HG03280 (cell line): Measurements from ENCODE around the gene MGST2.
"Not testable (repeated sequence)": the region's sequence is repeated elsewhere in the genome, so short reads cannot be mapped to it uniquely, and the experiment has no call there.

Source experiments
- ATAC-seq: cut with Tn5 transposase; IDR thresholded peaks from one replicate; pipeline ENCODE4 v1.9.1; 2021; ENCODE audit warnings: mild to moderate bottlenecking, moderate library complexity; ENCODE audit not compliant: unreplicated experiment

The MGST2 gene

DNA sequence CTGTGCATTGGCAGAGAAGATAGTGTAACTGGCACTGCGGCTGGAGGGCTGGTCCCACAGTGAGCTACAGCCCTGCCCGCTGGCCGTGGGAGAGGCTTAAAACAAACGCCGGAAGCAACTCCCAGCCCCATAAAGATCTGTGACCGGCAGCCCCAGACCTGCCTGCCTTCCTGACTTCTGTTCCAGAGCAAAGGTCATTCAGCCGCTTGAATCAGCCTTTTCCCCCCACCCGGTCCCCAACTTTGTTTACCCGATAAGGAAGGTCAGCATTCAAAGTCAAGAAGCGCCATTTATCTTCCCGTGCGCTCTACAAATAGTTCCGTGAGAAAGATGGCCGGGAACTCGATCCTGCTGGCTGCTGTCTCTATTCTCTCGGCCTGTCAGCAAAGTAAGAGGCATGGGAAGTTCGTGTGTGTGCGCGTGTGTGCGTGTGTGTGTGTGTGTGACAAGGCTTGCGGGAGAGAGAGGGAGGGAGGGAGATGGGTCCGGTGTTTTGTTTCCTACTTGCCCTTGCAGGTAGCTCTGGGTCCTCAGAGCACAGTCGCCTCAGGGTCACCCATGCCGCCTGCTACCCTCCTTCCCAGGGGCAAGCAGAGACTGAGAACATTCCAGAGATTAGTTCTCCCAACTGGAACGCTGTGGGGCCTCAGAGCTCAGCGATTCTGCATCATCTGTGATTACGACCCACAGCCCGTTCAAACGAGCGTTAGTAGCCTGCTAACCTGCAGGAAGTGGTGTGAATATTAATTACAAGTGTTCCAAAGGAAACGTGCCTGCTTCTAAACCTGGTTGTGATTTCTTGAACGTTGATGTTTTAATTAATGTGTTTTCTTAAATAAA is at the start of gene MGST2:
Gene MGST2 (plus strand): TSS at position 130 of the 840 bp plus-strand sequence. CDS start 201 bp downstream, at position 331.
- ATAC-seq, result peak; percentile 68

- no peak for ATAC-seq
Observed at GRCh38 chr4:139617702-139618490, 47.7 kb upstream of the MGST2 start.

DNA sequence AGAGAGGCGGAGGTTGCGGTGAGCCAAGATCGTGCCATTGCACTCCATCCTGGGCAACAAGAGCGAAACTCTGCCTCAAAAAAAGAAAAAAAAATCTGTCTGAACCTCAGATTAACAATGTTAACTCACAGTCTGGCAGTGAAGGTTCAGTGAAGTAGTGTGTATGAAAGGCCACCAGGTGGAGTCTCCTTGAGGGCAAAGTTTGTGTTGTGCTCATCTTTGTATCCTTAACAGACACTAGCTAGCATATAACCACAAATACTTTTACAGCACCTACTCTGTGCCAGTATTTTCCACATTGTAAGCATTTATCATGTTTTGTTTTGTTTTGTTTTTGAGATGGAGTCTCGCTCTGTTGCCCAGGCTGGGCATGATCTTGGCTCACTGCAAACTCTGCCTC is 46.0 kb upstream of the MGST2 start:
- peak; percentile 87 for ATAC-seq

GRCh38 chr4:139622901-139623381 is 42.7 kb upstream of the MGST2 start:
- no peak for ATAC-seq

- no peak for ATAC-seq
Observed at GRCh38 chr4:139624441-139625092, 41.1 kb upstream of the MGST2 start.

DNA sequence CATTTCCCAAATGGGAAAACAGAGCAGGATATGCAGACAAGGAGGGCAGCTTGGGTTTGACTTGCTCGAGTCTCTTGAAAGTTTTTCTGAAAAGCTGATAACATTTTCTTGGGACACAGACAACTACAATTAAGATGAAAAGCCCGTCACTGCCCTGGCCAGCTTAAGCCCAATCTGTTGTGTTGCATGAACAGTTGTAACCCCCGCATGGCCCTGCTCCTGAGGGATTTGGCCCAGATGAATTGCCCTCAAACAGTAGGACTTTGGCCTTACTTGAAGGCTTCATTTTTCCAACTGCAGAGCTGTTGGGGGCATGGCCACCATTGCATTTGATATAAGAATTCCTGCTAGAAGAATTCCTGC is 40.5 kb upstream of the MGST2 start:
- ATAC-seq, result no peak

- no peak for ATAC-seq
Observed at GRCh38 chr4:139625482-139625881, 40.1 kb upstream of the MGST2 start.

GRCh38 chr4:139628184-139629012 is 37.2 kb upstream of the MGST2 start:
- no peak for ATAC-seq

GRCh38 chr4:139629436-139630125 is 36.0 kb upstream of the MGST2 start:
- no peak for ATAC-seq

DNA sequence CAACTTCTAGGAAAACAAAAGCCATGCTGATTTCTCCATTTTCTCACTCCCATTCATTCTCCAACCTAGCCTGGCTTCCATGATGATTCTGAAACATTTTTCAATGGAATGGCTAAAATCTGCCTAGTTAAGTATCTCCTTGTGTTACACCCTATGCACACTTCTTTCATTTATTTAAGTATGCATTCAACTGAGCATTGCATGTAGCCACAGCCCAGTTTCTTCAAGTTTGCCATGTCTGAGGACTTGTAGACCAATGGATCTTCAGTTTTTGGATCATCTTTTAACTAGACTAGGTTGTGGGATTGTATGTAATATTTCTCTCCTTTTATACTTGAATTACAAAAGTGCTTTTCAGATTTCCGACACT is 35.5 kb upstream of the MGST2 start:
- no peak for ATAC-seq

- ATAC-seq, result no peak
Observed at GRCh38 chr4:139630991-139631390, 34.6 kb upstream of the MGST2 start.

DNA sequence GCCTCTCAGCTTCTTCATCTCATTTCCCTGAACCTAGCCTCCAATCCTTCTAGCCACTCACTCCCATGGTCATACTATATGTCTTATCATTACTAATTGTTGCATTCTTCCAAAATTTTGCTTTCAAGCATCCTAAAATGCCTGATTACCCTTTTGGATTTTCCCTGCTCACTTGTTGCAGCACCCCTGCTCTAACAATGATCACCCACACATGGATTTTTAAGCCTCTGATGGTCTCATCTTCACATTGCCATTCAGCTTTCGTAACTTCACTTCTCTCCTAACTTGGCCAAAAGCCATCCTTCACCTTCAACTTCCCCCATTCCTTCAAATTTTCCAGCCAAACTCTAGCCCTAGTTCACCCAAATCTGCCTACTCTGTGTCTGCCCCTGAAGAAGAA is 33.8 kb upstream of the MGST2 start:
- ATAC-seq, result no peak

GRCh38 chr4:139632739-139633138 is 32.9 kb upstream of the MGST2 start:
- not testable (repeated sequence) for ATAC-seq

GRCh38 chr4:139633195-139633594 is 32.4 kb upstream of the MGST2 start:
- no peak for ATAC-seq

GRCh38 chr4:139633661-139634060 is 32.0 kb upstream of the MGST2 start:
- ATAC-seq, result no peak

DNA sequence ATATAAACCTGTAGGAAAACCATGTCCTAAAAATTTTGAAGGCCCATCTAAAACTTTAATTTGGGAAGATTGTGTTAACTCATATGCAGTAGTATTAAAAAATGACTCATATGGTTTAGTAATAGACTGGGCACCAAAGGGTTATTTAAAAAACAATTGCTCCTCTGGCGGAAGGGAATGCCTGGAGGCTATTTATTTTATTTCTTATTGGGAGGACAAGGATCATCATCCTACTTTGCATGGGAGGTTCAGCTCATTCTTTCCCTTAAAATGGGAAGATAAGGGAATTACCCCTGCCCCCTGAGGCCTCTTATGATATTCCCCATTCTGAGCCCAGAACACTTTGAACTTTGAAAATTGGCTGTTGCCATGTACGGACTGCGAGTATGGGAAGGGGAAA is 29.7 kb upstream of the MGST2 start:
- ATAC-seq, result no peak

- not testable (repeated sequence) for ATAC-seq
Observed at GRCh38 chr4:139638306-139638705, 27.3 kb upstream of the MGST2 start.

GRCh38 chr4:139639654-139640053 is 26.0 kb upstream of the MGST2 start:
- no peak for ATAC-seq

DNA sequence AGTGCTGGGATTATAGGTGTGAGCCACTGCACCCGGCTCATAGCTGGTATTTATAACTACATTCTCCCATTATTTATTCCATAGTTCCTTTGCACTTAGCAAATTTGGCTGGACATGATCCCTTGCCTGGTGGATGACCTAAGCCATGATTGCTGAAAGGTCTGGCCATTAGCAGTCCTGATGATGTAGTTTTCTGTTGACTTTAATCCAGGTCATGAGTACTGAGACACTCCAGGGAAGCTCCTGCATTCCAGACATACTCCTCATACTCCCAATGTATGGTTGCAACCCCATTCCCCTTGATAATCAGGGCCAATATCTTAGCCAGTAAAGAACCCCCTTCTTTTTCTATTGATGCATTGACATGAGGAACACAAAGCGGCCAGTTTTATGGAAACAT is 24.4 kb upstream of the MGST2 start:
- ATAC-seq, result no peak

- ATAC-seq, result no peak
Observed at GRCh38 chr4:139642364-139642763, 23.3 kb upstream of the MGST2 start.
